ENCODE measurements around the gene RPS6KA2.
"Not testable (repeated sequence)": the region's sequence is repeated elsewhere in the genome, so short reads cannot be mapped to it uniquely, and the experiment has no call there.

Gene RPS6KA2

GRCh38 chr6:166392755-166393534 is 234.1 kb downstream of the RPS6KA2 start:
- not testable (repeated sequence) for H3K9me3 Mint-ChIP-seq; H3K4me3 Mint-ChIP-seq; H3K4me1 Mint-ChIP-seq (ENCODE audit: low read depth); H3K36me3 Mint-ChIP-seq (ENCODE audit: low read depth); H3K27ac Mint-ChIP-seq
- H3K27me3 Mint-ChIP-seq (ENCODE audit: low read depth): peaks cover 31% of the 10 kb centered on the region

- no peaks in the 10 kb centered on the region for H3K4me1 Mint-ChIP-seq (ENCODE audit: low read depth)
- no peaks in the 10 kb centered on the region for H3K36me3 Mint-ChIP-seq (ENCODE audit: low read depth)
- H3K27me3 Mint-ChIP-seq (ENCODE audit: low read depth): peaks cover 32% of the 10 kb centered on the region
- H3K4me3 Mint-ChIP-seq: no peak overlapping the region
- H3K27ac Mint-ChIP-seq: no peak overlapping the region
- no peaks in the 10 kb centered on the region for H3K9me3 Mint-ChIP-seq
These were observed 237.9 kb downstream of the RPS6KA2 start for GRCh38 chr6:166389119-166389518.

DNA sequence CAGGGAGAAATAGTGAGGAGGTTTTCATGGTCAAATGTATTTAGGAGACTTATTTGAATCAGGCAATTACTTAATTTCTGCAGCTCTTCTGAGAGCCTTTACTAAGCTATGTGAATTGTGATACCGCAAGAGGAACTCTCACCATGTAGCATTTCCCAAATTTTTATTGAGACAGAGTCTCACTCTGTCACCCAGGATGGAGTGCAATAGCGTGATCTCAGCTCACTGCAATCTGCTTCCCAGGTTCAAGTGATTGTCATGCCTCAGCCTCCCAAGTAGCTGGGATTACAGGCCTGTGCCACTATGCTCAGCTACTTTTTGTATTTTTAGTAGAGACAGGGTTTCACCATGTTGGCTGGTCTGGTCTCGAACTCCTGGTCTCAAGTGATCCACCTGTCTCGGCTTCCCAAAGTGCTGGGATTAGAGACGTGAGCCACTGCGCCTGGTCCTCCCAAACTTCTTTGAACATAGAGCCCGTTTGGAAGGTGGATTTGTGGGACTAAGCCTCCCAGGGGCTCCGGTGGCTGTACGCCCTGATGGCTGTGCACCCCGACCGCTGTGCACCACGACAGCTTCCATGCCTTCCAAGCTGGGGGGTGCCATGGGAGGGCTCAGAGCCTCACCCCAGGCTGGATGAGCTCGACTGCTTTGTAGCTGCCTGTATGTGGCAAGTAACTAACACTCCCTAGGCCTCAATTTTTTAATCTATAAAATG is 238.6 kb downstream of the RPS6KA2 start:
- H3K4me1 Mint-ChIP-seq (ENCODE audit: low read depth): peaks cover 4% of the 10 kb centered on the region
- peaks cover 30% of the 10 kb centered on the region for H3K27me3 Mint-ChIP-seq (ENCODE audit: low read depth)
- H3K36me3 Mint-ChIP-seq (ENCODE audit: low read depth): no peaks in the 10 kb centered on the region
- no peak overlapping the region for H3K27ac Mint-ChIP-seq
- no peak overlapping the region for H3K4me3 Mint-ChIP-seq
- no peaks in the 10 kb centered on the region for H3K9me3 Mint-ChIP-seq

GRCh38 chr6:166387642-166388289 is 239.3 kb downstream of the RPS6KA2 start:
- Mint-ChIP-seq H3K4me1 (ENCODE audit: low read depth) (peaks cover 4% of the 10 kb centered on the region), H3K27ac (no peak overlapping the region), H3K36me3 (ENCODE audit: low read depth) (no peaks in the 10 kb centered on the region), H3K9me3 (no peaks in the 10 kb centered on the region), H3K4me3 (no peak overlapping the region), H3K27me3 (ENCODE audit: low read depth) (peaks cover 30% of the 10 kb centered on the region)

GRCh38 chr6:166387098-166387497 is 240.0 kb downstream of the RPS6KA2 start:
- not testable (repeated sequence) for H3K36me3 Mint-ChIP-seq (ENCODE audit: low read depth); H3K9me3 Mint-ChIP-seq; H3K4me3 Mint-ChIP-seq; H3K4me1 Mint-ChIP-seq (ENCODE audit: low read depth); H3K27ac Mint-ChIP-seq
- H3K27me3 Mint-ChIP-seq (ENCODE audit: low read depth): peaks cover 26% of the 10 kb centered on the region

GRCh38 chr6:166386111-166386510 is 240.9 kb downstream of the RPS6KA2 start:
- peaks cover 26% of the 10 kb centered on the region for H3K27me3 Mint-ChIP-seq (ENCODE audit: low read depth)
- H3K4me1 Mint-ChIP-seq (ENCODE audit: low read depth): peaks cover 8% of the 10 kb centered on the region
- H3K4me3 Mint-ChIP-seq: no peak overlapping the region
- no peaks in the 10 kb centered on the region for H3K36me3 Mint-ChIP-seq (ENCODE audit: low read depth)
- no peak overlapping the region for H3K27ac Mint-ChIP-seq
- H3K9me3 Mint-ChIP-seq: no peaks in the 10 kb centered on the region

- H3K36me3 Mint-ChIP-seq (ENCODE audit: low read depth); H3K4me1 Mint-ChIP-seq (ENCODE audit: low read depth); H3K9me3 Mint-ChIP-seq; H3K27ac Mint-ChIP-seq: not testable (repeated sequence)
- H3K27me3 Mint-ChIP-seq (ENCODE audit: low read depth): peaks cover 10% of the 10 kb centered on the region
- peak overlapping the region; percentile 80 for H3K4me3 Mint-ChIP-seq
These were observed 243.2 kb downstream of the RPS6KA2 start for GRCh38 chr6:166383802-166384363.

- H3K9me3 Mint-ChIP-seq: no peaks in the 10 kb centered on the region
- no peaks in the 10 kb centered on the region for H3K36me3 Mint-ChIP-seq (ENCODE audit: low read depth)
- peak within 1 kb of the TSS; percentile 71 for H3K27ac Mint-ChIP-seq
- H3K4me3 Mint-ChIP-seq: peak within 1 kb of the TSS; percentile 86
- H3K27me3 Mint-ChIP-seq (ENCODE audit: low read depth): peaks cover 10% of the 10 kb centered on the region
- peaks cover 8% of the 10 kb centered on the region for H3K4me1 Mint-ChIP-seq (ENCODE audit: low read depth)
These were observed 243.9 kb downstream of the RPS6KA2 start, which contains the start of gene MPC1 for GRCh38 chr6:166382933-166383801. TSS of gene MPC1 (minus strand) at chr6:166382940. CDS start at chr6:166382876, 64 bp downstream.

- Mint-ChIP-seq H3K27me3 (ENCODE audit: low read depth) (peaks cover 5% of the 10 kb centered on the region), H3K4me3 (peak overlapping the region; percentile 86), H3K36me3 (ENCODE audit: low read depth) (no peaks in the 10 kb centered on the region), H3K27ac (peak overlapping the region; percentile 52), H3K4me1 (ENCODE audit: low read depth) (peaks cover 8% of the 10 kb centered on the region), H3K9me3 (no peaks in the 10 kb centered on the region)
These were observed 244.5 kb downstream of the RPS6KA2 start for GRCh38 chr6:166382500-166382932.

GRCh38 chr6:166381733-166382499 is 245.1 kb downstream of the RPS6KA2 start:
- Mint-ChIP-seq H3K4me3 (peak overlapping the region; percentile 86), H3K36me3 (ENCODE audit: low read depth) (no peaks in the 10 kb centered on the region), H3K27me3 (ENCODE audit: low read depth) (peaks cover 5% of the 10 kb centered on the region), H3K27ac (peak overlapping the region; percentile 71), H3K9me3 (no peaks in the 10 kb centered on the region), H3K4me1 (ENCODE audit: low read depth) (peaks cover 8% of the 10 kb centered on the region)

- peak overlapping the region; percentile 71 for H3K27ac Mint-ChIP-seq
- no peaks in the 10 kb centered on the region for H3K36me3 Mint-ChIP-seq (ENCODE audit: low read depth)
- peaks cover 5% of the 10 kb centered on the region for H3K27me3 Mint-ChIP-seq (ENCODE audit: low read depth)
- H3K9me3 Mint-ChIP-seq: no peaks in the 10 kb centered on the region
- H3K4me3 Mint-ChIP-seq: peak overlapping the region; percentile 86
- H3K4me1 Mint-ChIP-seq (ENCODE audit: low read depth): peaks cover 8% of the 10 kb centered on the region
These were observed 245.7 kb downstream of the RPS6KA2 start for GRCh38 chr6:166381381-166381732.

GRCh38 chr6:166379800-166380199 is 247.3 kb downstream of the RPS6KA2 start:
- H3K36me3 Mint-ChIP-seq (ENCODE audit: low read depth): no peaks in the 10 kb centered on the region
- peaks cover 8% of the 10 kb centered on the region for H3K4me1 Mint-ChIP-seq (ENCODE audit: low read depth)
- no peak overlapping the region for H3K27ac Mint-ChIP-seq
- H3K9me3 Mint-ChIP-seq: no peaks in the 10 kb centered on the region
- peaks cover 5% of the 10 kb centered on the region for H3K27me3 Mint-ChIP-seq (ENCODE audit: low read depth)
- H3K4me3 Mint-ChIP-seq: no peak overlapping the region

- Mint-ChIP-seq H3K36me3 (ENCODE audit: low read depth) (no peaks in the 10 kb centered on the region), H3K27ac (no peak overlapping the region), H3K4me3 (no peak overlapping the region), H3K27me3 (ENCODE audit: low read depth) (no peaks in the 10 kb centered on the region), H3K9me3 (no peaks in the 10 kb centered on the region), H3K4me1 (ENCODE audit: low read depth) (peaks cover 8% of the 10 kb centered on the region)
These were observed 247.9 kb downstream of the RPS6KA2 start for GRCh38 chr6:166379103-166379586.
